Esophagus mucosa (tissue), 1 donor: Measurements from ENCODE around the gene DRG2. TPM values are rescaled to one million over a fixed set of nuclear protein-coding genes. Genes with fewer than 3 reads are reported as not detected.

ENCODE experiments used
- ATAC-seq: fragments of 200-7000 bp; cut with Tn5 transposase; one replicate; pipeline ENCODE4 v1.9.1; 2020
- total RNA-seq: library from RNA; stranded (reverse); gene quantifications from one replicate; pipeline ENCODE4 v1.2.4, GENCODE V29; 2023
- donor health status: DM: yes; HTN: yes; CAD: no.

The DRG2 gene
- total RNA-seq, 1 donor from 2014 or later = 29.4 TPM

GRCh38 chr17:18144855-18145254 lies 57.1 kb downstream of the DRG2 start:
- ATAC-seq = no peak

- ATAC-seq = no peak
Observed at GRCh38 chr17:18145811-18146210, 58.1 kb downstream of the DRG2 start.

- no peak for ATAC-seq
Observed at GRCh38 chr17:18146259-18146658, 58.5 kb downstream of the DRG2 start.

- ATAC-seq = no peak
Observed at GRCh38 chr17:18146980-18147379, 59.2 kb downstream of the DRG2 start.

- ATAC-seq = no peak
Observed at GRCh38 chr17:18148586-18148985, 60.8 kb downstream of the DRG2 start.

- no peak for ATAC-seq
Observed at GRCh38 chr17:18151290-18151689, 63.5 kb downstream of the DRG2 start.

GRCh38 chr17:18155179-18155578 lies 67.4 kb downstream of the DRG2 start:
- no peak for ATAC-seq

- peak; percentile 21 for ATAC-seq
Observed at GRCh38 chr17:18156171-18156975, 68.6 kb downstream of the DRG2 start.

- no peak for ATAC-seq
Observed at GRCh38 chr17:18156976-18157280, 69.2 kb downstream of the DRG2 start.

Other genes starting within 250 kb of the DRG2 start
- 78.3 TPM for gene TOM1L2, start 115.5 kb upstream of the DRG2 start, total RNA-seq
- gene DRC3, start 115.1 kb upstream of the DRG2 start, total RNA-seq = 0.56 TPM
- 24.2 TPM for gene ATPAF2, start 48.8 kb upstream of the DRG2 start, total RNA-seq
- 8.4 TPM for gene GID4, start 48.5 kb upstream of the DRG2 start, total RNA-seq
- 0.44 TPM for gene MYO15A, start 20.8 kb downstream of the DRG2 start, total RNA-seq
- 45.3 TPM for gene ALKBH5, start 95.9 kb downstream of the DRG2 start, total RNA-seq
- gene LLGL1, start 137.7 kb downstream of the DRG2 start, total RNA-seq = 17.6 TPM
- gene FLII, start 170.8 kb downstream of the DRG2 start, total RNA-seq = 210 TPM
- gene MIEF2, start 172.7 kb downstream of the DRG2 start, total RNA-seq = 6.3 TPM
- gene TOP3A, start 227.0 kb downstream of the DRG2 start, total RNA-seq = 23.8 TPM
- gene SMCR8, start 227.3 kb downstream of the DRG2 start, total RNA-seq = 8.6 TPM